ENCODE measurements around the gene GSTA2.
"Not testable (repeated sequence)": the region's sequence is repeated elsewhere in the genome, so short reads cannot be mapped to it uniquely, and the experiment has no call there.

The GSTA2 gene

GRCh38 chr6:52724406-52725121 is 38.7 kb downstream of the GSTA2 start:
- DNase-seq, result no peak

DNA sequence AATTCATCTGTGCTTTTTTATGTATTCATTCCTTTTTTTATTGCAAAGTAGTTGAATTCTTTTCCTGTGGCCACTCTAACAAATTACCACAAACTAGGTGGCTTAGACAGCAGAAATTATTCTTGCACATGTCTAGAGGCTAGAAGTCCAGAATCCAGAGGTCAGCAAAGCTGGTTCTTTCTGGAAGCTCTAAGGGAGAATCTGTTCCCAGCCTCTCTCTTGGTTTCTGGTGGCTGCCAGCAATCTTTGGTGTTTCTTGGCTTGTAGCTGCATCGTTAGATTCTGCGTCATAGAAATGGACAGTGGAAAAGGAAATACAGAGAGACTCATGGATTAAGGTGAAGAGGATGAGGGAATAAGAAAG is 39.3 kb downstream of the GSTA2 start:
- DNase-seq, result no peak

DNA sequence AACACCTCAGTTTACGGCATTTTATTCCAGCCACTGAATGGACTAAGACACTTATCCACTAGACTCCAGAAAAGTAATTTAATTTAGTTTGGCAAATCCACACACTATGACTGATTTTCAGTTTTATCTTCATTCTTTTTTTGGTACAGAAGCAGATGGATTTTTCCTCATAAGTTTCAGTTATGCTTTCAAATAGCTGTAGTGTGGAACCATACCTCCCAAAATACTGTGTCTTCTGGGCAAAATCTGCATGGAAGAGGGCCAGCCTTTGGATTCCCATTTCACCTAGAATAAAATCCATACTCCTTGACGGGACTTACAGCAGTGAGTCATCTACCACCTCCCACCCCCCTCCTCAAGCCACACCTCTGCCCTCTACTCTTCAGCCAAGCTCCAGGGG is 43.0 kb downstream of the GSTA2 start:
- no peak for DNase-seq

DNA sequence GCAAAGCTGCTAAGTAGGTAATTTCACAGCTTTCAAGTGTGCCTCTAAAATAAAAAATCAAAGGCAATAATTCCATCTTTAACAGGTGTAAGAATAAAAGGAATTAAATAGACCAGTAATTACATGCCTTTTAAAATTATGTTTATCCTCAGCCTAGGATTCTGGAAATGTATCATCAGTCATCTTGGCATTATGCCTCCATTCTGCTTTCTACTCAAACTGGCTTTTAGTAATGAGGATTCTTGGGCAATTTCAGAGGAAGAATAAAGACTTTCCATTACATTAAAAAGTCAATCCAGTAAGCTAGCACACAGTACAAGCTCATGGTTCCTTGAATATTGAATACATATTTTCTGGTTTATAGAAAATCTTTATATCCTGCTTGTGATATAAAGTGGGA is 44.7 kb downstream of the GSTA2 start:
- peak; percentile 70 for DNase-seq

GRCh38 chr6:52714761-52715160 is 48.5 kb downstream of the GSTA2 start:
- DNase-seq, result not testable (repeated sequence)

GRCh38 chr6:52712136-52712535 is 51.1 kb downstream of the GSTA2 start:
- DNase-seq, result no peak

GRCh38 chr6:52707963-52708680 is 55.2 kb downstream of the GSTA2 start:
- no peak for DNase-seq

GRCh38 chr6:52706001-52706400 is 57.3 kb downstream of the GSTA2 start:
- no peak for DNase-seq

DNA sequence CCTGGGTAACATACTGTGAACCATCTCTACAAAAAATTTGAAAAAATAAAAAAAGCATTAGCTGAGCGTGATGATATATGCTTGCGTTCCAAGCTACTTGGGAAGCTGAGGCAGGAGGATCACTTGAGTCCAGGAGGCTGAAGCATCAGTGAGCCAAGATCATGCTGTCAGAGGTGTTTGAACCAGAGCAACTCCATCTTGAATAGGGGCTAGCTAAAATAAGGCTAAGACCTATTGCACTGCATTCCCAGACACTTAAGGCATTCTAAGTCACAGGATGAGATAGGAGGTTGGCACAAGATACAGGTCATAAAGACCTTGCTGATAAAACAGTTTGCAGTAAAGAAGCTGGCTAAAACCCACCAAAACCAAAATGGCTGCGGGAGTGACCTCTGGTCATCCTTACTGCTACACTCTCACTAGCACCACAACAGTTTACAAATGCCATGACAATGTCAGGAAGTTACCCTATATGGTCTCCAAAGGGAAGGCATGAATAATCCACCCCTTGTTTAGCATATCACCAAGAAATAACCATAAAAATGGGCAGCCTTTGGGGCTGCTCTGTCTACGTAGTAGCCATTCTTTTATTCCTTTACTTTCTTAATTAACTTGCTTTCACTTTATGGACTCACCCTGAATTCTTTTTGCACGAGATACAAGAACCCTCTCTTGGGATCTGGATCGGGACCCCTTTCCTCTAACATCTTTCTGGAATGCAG is 58.3 kb downstream of the GSTA2 start:
- DNase-seq, result not testable (repeated sequence)

GRCh38 chr6:52704060-52704459 is 59.2 kb downstream of the GSTA2 start:
- no peak for DNase-seq
